Thymus (tissue), 14 donors: Measurements from ENCODE around the gene PACSIN2. TPM values are rescaled to one million over a fixed set of nuclear protein-coding genes. Genes with fewer than 3 reads are reported as not detected.

ENCODE experiments used
- DNase-seq, 9 donors: peaks; one replicate each; pipeline ENCODE4 v3.0.0-alpha.2; 2013; ENCODE audit warnings: low spot score in 9 of 9, low read depth in 6 of 9, missing footprints in 1 of 9
- H3K27ac ChIP-seq, 2 donors: one replicate each; pipeline ENCODE4 v1.5.1; 2013; ENCODE audit warnings: control low read depth in 1 of 2, low read depth in 1 of 2, low read length in 1 of 2, mild to moderate bottlenecking in 1 of 2, moderate library complexity in 1 of 2
- H3K27me3 ChIP-seq, 2 donors: one replicate each; pipeline ENCODE4 v1.5.1; 2013; ENCODE audit warnings: low read length in 1 of 2; ENCODE audit not compliant: control insufficient read depth in 2 of 2, insufficient read depth in 1 of 2
- H3K36me3 ChIP-seq, 2 donors: one replicate each; pipeline ENCODE4 v1.5.1; 2013; ENCODE audit warnings: low read length in 1 of 2, mild to moderate bottlenecking in 1 of 2, moderate library complexity in 1 of 2; ENCODE audit not compliant: control insufficient read depth in 2 of 2, insufficient read depth in 2 of 2
- H3K4me1 ChIP-seq, 2 donors: one replicate each; pipeline ENCODE4 v1.5.1; 2013; ENCODE audit warnings: low read length in 2 of 2; ENCODE audit not compliant: control insufficient read depth in 2 of 2, insufficient read depth in 2 of 2
- H3K4me3 ChIP-seq, 2 donors: one replicate each; pipeline ENCODE4 v1.5.1; 2013; ENCODE audit warnings: low read length in 2 of 2, control low read depth in 1 of 2, mild to moderate bottlenecking in 1 of 2
- H3K9me3 ChIP-seq, 2 donors: one replicate each; pipeline ENCODE4 v1.5.1; 2013; ENCODE audit warnings: low read length in 1 of 2, mild to moderate bottlenecking in 1 of 2; ENCODE audit not compliant: control insufficient read depth in 2 of 2, insufficient read depth in 1 of 2
- WGBS: extraction: QIAGEN DNeasy Blood & Tissue Kit; methylation state at CpG from one replicate; pipeline ENCODE4 v1.1.7; 2013; 5-methylcytosine and 5-hydroxymethylcytosine counted together
- long read RNA-seq, 10 donors: transcript quantifications; one replicate each; lab custom pipeline, GENCODE V29; 2026
- polyA plus RNA-seq: library from polyadenylated mRNA; stranded (reverse); fragments of 200-250 nt; gene quantifications from one replicate; pipeline ENCODE4 v1.2.3, GENCODE V29; 2013
- total RNA-seq: library from RNA; stranded (reverse); fragments of 120-200 nt; gene quantifications from one replicate; pipeline ENCODE4 v1.2.4, GENCODE V29; 2013
- donor health status: healthy.

The PACSIN2 gene
- total RNA-seq (27.0 TPM), polyA plus RNA-seq (36.0 TPM)
- long read RNA-seq, donor 1, result 0 reads
- long read RNA-seq, donor 2, transcript PACSIN2-201 (11 exons, 3,249 nt), result major isoform, 12 of 12 reads
- long read RNA-seq, donor 2, partial matches to known transcripts, result 0 of 12 reads
- long read RNA-seq, donor 2, other reads (novel, unspliced or antisense), result 0 of 12 reads
- long read RNA-seq, donor 3, transcript PACSIN2-201 (11 exons, 3,249 nt), result major isoform, 6 of 6 reads
- long read RNA-seq, donor 3, partial matches to known transcripts, result 0 of 6 reads
- long read RNA-seq, donor 3, other reads (novel, unspliced or antisense), result 0 of 6 reads
- long read RNA-seq, donor 4, partial matches to known transcripts, result 0 of 1 reads
- long read RNA-seq, donor 4, other reads (novel, unspliced or antisense), result 0 of 1 reads
- long read RNA-seq, donor 5, transcript PACSIN2-201 (11 exons, 3,249 nt), result major isoform, 7 of 18 reads
- long read RNA-seq, donor 5, partial matches to known transcripts, result 11 of 18 reads
- long read RNA-seq, donor 5, other reads (novel, unspliced or antisense), result 0 of 18 reads
- long read RNA-seq, donor 6, partial matches to known transcripts, result 0 of 4 reads
- long read RNA-seq, donor 6, other reads (novel, unspliced or antisense), result 0 of 4 reads
- long read RNA-seq, donor 7, partial matches to known transcripts, result 0 of 1 reads
- long read RNA-seq, donor 7, other reads (novel, unspliced or antisense), result 0 of 1 reads
- long read RNA-seq, donor 8, partial matches to known transcripts, result 0 of 3 reads
- long read RNA-seq, donor 8, other reads (novel, unspliced or antisense), result 0 of 3 reads
- long read RNA-seq, donor 9, partial matches to known transcripts, result 0 of 2 reads
- long read RNA-seq, donor 9, other reads (novel, unspliced or antisense), result 0 of 2 reads
- long read RNA-seq, donor 10, partial matches to known transcripts, result 0 of 3 reads
- long read RNA-seq, donor 10, other reads (novel, unspliced or antisense), result 0 of 3 reads

DNA sequence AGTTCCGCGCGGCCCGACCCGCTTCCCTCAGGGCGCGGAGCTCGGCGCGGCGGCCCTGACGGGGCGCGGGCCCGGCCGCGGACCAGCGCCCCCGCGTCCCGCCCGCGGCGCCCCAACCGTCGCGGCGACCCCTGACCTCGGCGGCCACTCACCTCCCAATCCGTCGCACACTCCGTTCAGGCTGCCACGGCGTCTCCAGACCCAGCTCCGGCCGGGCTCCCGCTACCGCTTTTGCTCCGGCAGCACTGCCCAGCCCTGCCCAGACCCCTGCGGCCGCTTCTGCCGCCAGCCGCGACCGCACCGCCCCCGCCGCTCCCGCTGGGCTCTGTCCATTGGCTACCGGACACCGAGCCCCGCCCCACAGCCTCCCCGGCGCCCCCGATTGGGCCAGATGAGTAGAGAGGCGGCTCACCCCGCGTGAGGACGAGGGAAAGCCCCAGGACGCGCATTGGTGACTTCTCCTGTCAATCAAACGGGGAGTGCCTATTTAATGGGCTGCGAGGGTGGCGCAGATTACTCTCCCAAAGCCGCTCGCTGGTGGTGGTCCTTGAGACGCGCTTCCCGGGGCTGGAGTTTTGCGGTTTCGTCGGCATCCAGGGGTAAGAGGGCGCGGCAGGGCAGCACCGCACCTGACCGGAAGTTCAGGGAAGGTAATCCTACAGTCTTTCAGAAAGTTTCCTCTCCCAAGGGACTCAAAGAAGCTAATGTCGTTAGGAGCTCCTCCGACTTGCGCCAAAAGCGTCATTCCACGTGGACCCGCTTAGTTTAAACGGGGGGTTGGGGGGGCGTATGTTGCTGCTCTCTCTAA is at the start of gene PACSIN2:
Gene PACSIN2 (minus strand): TSS at position 281 of the 808 bp plus-strand sequence. CDS start 103,069 bp downstream, outside the sequence.
- no peaks in the 10 kb centered on the region for H3K9me3 ChIP-seq
- under 1% methylated on average over 85 of the region's 85 CpGs for WGBS
- peaks cover 9 to 20% of the 10 kb centered on the region in 2 donors for H3K4me1 ChIP-seq
- H3K27me3 ChIP-seq, result peaks cover 0 to 10% of the 10 kb centered on the region in 2 donors
- peak within 1 kb of the TSS; percentile 62 to 94 for H3K4me3 ChIP-seq
- peak; percentile 96 to 100 (median 97) for DNase-seq
- H3K36me3 ChIP-seq, result no peaks in the 10 kb centered on the region
- H3K27ac ChIP-seq, result peak within 1 kb of the TSS in 1 of 2 donors; percentile 86

DNA sequence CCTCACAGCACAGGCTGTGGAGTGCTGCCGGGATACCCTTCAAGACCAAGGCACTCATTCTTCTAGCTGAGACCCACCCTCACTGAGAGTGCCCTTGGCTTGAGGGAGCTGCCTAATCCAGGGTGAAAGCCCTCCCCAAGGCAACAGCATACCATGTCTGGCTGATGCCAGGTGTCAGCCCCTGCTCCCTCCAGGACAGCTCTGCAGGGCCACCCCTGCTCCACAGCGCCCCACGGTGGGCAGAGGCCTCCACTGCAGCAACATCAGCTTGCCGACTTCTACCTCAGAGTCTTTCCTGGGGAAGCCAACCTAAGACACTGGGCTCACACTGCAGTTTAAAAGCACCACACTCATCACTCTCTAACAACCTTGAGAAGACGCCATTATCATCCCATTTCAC is 45.2 kb upstream of the PACSIN2 start:
- H3K27me3 ChIP-seq, result no peaks in the 10 kb centered on the region
- WGBS, result 80% methylated on average over 5 of the region's 5 CpGs
- H3K27ac ChIP-seq, result no peak overlapping the region
- DNase-seq, result peak in 3 of 9 donors; percentile 1 to 27 (median 18)
- no peak overlapping the region for H3K4me3 ChIP-seq
- peaks cover 2 to 10% of the 10 kb centered on the region in 2 donors for H3K36me3 ChIP-seq
- H3K9me3 ChIP-seq, result no peaks in the 10 kb centered on the region
- no peaks in the 10 kb centered on the region for H3K4me1 ChIP-seq

DNA sequence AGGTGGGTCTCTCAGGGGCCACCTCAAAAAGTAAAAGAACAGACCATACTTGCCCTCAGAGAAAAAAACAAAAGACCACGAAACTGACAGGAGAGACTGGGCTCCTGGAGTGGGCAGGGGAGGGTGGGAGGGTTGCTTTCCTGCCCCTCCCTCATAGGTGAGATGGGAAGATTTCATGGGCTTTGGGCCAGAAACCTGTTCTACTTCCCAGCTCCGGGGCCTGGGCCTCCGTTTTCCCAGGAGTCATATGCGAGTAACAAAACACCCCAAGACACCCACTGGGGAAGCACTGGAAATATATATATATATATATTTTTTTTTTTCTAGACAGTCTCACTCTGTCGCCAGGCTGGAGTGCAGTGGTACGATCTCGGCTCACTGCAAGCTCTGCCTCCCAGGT is 42.7 kb upstream of the PACSIN2 start:
- peaks cover 2 to 5% of the 10 kb centered on the region in 2 donors for H3K36me3 ChIP-seq
- 96% methylated on average over 7 of the region's 7 CpGs for WGBS
- DNase-seq, result no peak
- no peak overlapping the region for H3K27ac ChIP-seq
- no peaks in the 10 kb centered on the region for H3K4me1 ChIP-seq
- no peaks in the 10 kb centered on the region for H3K9me3 ChIP-seq
- H3K27me3 ChIP-seq, result no peaks in the 10 kb centered on the region
- no peak overlapping the region for H3K4me3 ChIP-seq

DNA sequence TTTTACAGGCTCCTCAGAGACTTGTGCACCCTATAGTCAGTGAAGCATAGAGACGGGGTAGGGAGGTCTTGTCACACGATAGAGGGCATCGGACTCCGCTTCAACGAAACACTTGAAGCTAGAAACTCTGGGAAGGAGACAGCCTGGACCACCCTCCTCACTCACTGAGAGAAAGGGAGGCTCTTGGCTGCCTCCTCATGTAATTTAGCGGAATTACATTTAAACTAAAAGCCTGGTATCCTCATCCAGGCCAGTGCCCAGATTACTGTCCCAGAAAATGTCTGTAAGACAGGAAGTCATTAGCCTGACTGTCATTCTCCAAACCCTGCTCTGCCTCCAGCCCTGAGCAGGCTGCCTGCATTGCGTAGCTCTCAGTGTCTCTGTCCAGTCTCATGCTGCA is 38.2 kb upstream of the PACSIN2 start:
- Histone ChIP-seq H3K36me3 (peaks cover 0 to 9% of the 10 kb centered on the region in 2 donors), H3K27ac (no peak overlapping the region), H3K4me3 (no peak overlapping the region), H3K4me1 (no peaks in the 10 kb centered on the region), H3K9me3 (peaks cover 0 to 2% of the 10 kb centered on the region in 2 donors), H3K27me3 (no peaks in the 10 kb centered on the region)
- no peak for DNase-seq
- WGBS, result 97% methylated on average over 7 of the region's 7 CpGs

DNA sequence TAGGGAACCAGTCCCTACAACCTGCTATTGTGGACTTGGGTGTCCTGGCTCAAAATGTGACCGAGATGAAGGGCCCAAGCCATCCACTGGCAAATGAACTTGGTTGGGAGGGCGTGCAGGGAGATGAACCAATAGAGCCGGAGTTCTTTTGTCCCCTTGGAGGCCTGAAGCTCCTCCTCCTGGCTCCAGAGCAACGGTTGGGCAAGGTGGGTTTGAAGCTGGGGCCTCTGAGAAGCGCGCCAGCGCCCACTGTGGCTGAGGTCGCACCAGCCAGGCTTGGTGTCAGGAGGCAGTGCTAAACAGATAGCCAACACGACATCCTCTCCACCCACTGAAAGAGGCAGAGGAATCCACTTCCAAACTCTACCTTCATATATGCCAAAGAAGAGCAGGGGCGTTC is 36.0 kb upstream of the PACSIN2 start:
- Histone ChIP-seq H3K27ac (no peak overlapping the region), H3K4me3 (no peak overlapping the region), H3K4me1 (no peaks in the 10 kb centered on the region), H3K27me3 (no peaks in the 10 kb centered on the region), H3K9me3 (peaks cover 0 to 2% of the 10 kb centered on the region in 2 donors), H3K36me3 (peaks cover 0 to 9% of the 10 kb centered on the region in 2 donors)
- DNase-seq, result no peak
- 95% methylated on average over 10 of the region's 10 CpGs for WGBS

GRCh38 chr22:43047605-43048004 is 32.7 kb upstream of the PACSIN2 start:
- no peak for DNase-seq
- no peaks in the 10 kb centered on the region for H3K27me3 ChIP-seq
- H3K4me1 ChIP-seq, result no peaks in the 10 kb centered on the region
- over 99% methylated on average over 7 of the region's 7 CpGs for WGBS
- no peak overlapping the region for H3K27ac ChIP-seq
- no peak overlapping the region for H3K4me3 ChIP-seq
- H3K9me3 ChIP-seq, result peaks cover 0 to 2% of the 10 kb centered on the region in 2 donors
- peaks cover 0 to 9% of the 10 kb centered on the region in 2 donors for H3K36me3 ChIP-seq

DNA sequence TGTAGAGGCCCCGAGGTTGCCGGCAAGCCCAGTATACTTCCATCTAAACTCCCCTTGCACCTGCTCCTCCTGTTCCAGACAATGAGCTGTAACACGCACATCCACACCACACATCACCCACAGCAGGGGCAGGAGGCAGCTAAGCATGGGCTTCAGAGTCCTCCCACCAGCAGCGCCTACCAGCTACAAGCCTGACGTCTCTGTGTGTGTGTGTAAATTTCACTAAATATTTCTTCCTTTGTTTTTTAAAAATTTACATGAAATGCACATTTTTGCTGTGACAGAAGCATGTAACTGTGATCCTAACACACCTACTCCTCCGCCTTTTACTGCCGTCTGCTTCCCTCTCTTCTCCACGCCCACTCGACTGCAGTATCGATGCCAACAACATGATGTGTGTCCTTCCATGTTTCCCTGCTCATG is 29.4 kb upstream of the PACSIN2 start:
- WGBS, result 95% methylated on average over 10 of the region's 10 CpGs
- no peaks in the 10 kb centered on the region for H3K36me3 ChIP-seq
- DNase-seq, result no peak
- H3K4me3 ChIP-seq, result no peak overlapping the region
- no peaks in the 10 kb centered on the region for H3K9me3 ChIP-seq
- H3K27me3 ChIP-seq, result no peaks in the 10 kb centered on the region
- H3K27ac ChIP-seq, result no peak overlapping the region
- H3K4me1 ChIP-seq, result no peaks in the 10 kb centered on the region

DNA sequence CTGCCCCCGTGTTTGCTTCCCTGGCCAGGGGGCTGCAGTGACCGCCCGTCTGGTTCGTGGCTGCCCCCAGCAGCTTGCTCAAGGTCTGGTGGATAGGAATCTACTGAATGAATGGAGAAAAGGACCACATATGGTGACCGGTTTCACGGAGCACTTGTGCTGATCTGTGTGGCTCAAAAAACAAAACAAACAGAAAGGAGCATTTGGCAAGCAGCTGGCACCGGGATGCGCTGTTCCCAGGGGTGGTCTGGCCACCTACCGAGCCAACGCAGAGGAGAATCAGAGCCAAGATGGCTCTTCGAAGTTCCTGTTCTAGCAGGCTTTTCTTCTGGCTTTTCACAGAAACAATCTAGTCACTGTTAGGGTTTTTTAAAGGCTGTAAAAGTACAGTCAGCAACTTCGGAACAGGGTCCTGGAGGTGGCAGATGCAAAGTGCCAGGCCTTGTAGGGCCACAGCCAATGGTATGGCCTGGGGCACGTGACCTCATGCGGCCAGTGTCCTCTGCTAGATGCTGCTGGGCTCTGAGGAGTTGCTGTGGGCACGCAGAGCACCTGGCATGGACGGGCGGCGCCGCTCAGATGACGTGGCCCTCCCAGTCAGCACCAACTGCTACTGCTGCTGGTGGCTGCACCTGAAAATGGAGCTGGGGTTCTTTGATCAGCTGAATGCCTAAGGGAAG is 27.3 kb upstream of the PACSIN2 start:
- WGBS, result 97% methylated on average over 20 of the region's 20 CpGs
- no peak for DNase-seq

More for the DNA sequence above, 27.3 kb upstream of the PACSIN2 start:
- Histone ChIP-seq H3K27me3 (no peaks in the 10 kb centered on the region), H3K4me3 (no peak overlapping the region), H3K4me1 (no peaks in the 10 kb centered on the region), H3K9me3 (no peaks in the 10 kb centered on the region), H3K27ac (no peak overlapping the region), H3K36me3 (no peaks in the 10 kb centered on the region)
